ENCODE measurements around the gene WDR33.
A peak's percentile ranks its signal among the peaks of the same experiment; 100 is the strongest.

The WDR33 gene

DNA sequence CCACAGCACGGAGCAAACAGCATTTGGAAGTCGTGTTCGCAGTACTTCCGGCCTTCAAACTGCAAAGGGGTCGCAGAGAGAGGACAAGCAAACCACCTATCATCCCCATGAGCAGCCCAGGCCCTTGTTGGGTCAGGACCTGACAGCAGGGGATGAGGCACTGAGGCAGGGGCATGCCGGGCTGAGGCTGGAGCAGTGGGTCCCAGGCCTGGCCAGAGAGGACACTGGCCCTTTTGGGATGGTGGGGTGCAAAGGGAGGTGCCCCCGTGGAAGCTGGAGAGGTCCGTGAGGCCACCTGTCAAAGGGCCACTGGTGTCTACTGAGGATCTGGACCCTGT is 156.2 kb downstream of the WDR33 start:
- H3K27ac Mint-ChIP-seq: no peak overlapping the region
- H3K4me1 Mint-ChIP-seq (ENCODE audit: low read depth): peaks cover 12% of the 10 kb centered on the region
- H3K4me3 Mint-ChIP-seq: no peak overlapping the region
- no peaks in the 10 kb centered on the region for H3K9me3 Mint-ChIP-seq
- H3K36me3 Mint-ChIP-seq (ENCODE audit: low read depth): peaks cover 7% of the 10 kb centered on the region
- peaks cover 7% of the 10 kb centered on the region for H3K27me3 Mint-ChIP-seq
- intact Hi-C loops (cut with micrococcal nuclease): no loop called here

DNA sequence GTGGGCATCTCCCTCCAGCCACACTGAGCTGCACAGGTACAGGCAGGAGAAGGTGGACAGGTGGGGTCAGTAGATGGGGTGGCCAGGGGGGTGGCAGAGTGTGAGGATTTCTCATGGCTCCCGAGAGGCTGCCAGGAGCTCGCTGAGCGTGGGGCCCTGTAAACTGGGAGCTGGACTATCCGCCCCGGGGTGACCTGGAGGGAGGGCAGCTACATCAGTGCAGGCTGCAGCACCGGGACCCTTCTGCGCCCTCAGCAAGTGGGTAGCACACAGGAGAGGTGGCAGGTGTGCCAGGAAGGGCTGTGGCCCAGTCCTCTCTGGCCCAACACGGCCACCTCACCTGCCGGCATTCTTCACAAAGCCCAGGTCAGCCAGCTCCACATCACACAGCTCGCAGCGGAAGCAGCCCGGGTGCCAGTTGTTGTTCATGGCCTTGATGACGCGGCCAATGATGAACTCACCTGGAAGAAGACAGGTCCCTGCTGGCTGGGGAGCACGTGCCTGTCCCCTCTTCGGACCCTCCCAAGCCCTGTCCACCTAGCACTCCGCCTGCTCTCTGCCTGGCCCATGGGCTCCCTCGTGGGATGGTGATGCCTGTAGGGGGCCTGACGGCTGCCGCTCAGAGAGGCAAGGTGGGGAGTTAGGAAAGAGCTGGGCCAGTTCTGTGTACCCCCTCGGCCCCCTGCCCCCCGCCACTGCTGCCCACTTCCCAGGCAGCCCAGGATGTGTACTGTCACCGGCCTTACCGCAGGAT is 156.7 kb downstream of the WDR33 start:
- peaks cover 14% of the 10 kb centered on the region for H3K4me1 Mint-ChIP-seq (ENCODE audit: low read depth)
- H3K27me3 Mint-ChIP-seq: peaks cover 7% of the 10 kb centered on the region
- H3K27ac Mint-ChIP-seq: peak overlapping the region; percentile 11
- H3K4me3 Mint-ChIP-seq: no peak overlapping the region
- intact Hi-C loops (cut with micrococcal nuclease): no loop called here
- peaks cover 7% of the 10 kb centered on the region for H3K36me3 Mint-ChIP-seq (ENCODE audit: low read depth)
- no peaks in the 10 kb centered on the region for H3K9me3 Mint-ChIP-seq

DNA sequence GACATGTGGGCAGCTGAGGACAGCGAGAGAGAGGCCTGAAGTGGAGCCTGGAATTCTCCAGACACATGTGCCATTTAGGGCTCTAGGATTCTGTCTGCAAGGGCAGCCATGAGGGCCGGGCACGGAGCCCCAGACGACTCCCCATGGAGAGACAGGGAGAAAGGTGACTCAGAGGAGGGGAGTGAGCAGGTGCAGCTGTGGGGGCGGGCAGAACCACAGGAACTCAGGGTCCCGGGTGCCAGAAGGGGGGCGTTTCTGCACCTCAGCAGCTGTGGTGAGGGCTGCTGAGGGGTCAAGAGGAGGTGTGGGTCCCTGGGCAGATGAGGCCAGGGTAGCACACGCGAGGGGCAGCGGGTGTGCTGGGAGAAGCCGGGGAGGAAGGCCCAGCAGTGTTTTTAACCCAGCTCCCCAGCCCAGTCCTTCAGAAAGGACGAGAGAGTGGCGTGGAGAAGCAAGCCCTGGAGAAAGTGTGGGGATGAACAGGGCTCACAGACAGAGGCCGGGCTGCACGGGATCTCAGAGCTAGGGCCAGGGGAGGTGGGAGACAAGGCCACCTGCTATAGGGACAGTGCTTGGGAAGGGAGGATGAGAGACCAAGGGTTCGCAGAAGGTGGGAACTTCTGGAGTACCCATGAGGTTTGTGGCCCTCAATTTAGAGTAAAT is 157.4 kb downstream of the WDR33 start:
- no peak overlapping the region for H3K4me3 Mint-ChIP-seq
- H3K36me3 Mint-ChIP-seq (ENCODE audit: low read depth): peaks cover 7% of the 10 kb centered on the region
- H3K4me1 Mint-ChIP-seq (ENCODE audit: low read depth): peaks cover 18% of the 10 kb centered on the region
- peak overlapping the region; percentile 11 for H3K27ac Mint-ChIP-seq
- no peaks in the 10 kb centered on the region for H3K9me3 Mint-ChIP-seq
- intact Hi-C loops (cut with micrococcal nuclease): no loop called here
- peaks cover 7% of the 10 kb centered on the region for H3K27me3 Mint-ChIP-seq

DNA sequence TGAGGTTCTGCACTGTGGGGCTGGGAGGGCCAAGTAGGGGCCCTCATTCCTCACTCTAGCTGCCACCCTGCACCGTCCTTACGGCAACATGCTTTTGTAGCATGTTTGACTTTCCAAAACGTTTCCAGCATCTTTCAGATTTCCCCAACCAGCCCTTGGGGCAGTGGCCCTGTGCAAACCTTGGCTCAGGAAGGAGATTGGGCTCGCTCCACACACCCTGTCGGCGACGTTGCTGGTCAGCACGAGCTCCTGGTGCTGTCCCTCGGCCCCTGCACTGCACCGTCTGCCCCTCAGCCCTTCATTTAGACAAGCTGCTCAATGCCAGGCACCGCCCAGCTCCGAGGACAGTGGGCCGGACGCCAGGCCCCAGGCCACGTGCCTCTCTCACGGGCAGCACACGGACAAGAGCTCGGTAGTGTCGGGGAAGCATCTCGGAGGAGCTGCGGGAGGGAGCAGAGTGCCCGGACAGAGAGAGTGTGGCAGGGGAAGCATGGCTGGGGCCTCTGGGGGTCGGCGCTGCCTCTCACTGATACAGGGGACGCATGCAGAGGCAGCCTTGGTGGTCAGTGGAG is 158.1 kb downstream of the WDR33 start:
- Mint-ChIP-seq H3K4me1 (ENCODE audit: low read depth) (peaks cover 22% of the 10 kb centered on the region), H3K36me3 (ENCODE audit: low read depth) (peaks cover 7% of the 10 kb centered on the region), H3K9me3 (no peaks in the 10 kb centered on the region), H3K27me3 (peaks cover 7% of the 10 kb centered on the region), H3K4me3 (no peak overlapping the region), H3K27ac (no peak overlapping the region)
- intact Hi-C loops (cut with micrococcal nuclease): no loop called here

DNA sequence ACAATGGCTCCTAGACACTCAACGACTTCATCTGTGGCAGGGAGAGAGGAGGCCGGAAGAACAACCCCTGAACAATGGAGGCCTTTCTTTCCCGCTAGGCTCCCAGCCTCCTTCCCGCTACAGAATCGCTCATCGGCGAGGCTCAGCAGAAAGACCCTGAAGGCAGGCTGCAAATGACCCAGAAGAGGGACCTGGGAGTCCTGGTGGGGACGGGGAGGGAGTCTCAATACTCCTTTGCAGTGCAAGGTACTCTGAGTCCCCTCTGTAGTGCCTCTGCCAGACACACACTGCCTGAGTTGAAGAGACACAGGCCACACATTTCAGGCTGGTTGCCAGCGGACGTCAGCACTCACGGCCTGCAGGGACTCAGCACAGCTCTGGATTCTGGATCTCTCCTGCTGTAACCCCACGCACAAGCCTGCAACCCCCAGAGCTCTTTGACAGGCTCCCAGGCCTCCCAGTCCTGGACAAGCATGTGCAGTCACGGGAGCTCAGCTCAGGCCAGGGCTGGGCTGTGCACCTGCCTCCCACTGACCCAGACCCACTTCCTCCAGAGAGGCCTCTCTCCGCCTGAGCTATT is 158.9 kb downstream of the WDR33 start:
- intact Hi-C loops (cut with micrococcal nuclease): no loop called here
- Mint-ChIP-seq H3K27ac (no peak overlapping the region), H3K27me3 (peaks cover 8% of the 10 kb centered on the region), H3K9me3 (no peaks in the 10 kb centered on the region), H3K4me3 (no peak overlapping the region), H3K4me1 (ENCODE audit: low read depth) (peaks cover 30% of the 10 kb centered on the region), H3K36me3 (ENCODE audit: low read depth) (peaks cover 7% of the 10 kb centered on the region)

DNA sequence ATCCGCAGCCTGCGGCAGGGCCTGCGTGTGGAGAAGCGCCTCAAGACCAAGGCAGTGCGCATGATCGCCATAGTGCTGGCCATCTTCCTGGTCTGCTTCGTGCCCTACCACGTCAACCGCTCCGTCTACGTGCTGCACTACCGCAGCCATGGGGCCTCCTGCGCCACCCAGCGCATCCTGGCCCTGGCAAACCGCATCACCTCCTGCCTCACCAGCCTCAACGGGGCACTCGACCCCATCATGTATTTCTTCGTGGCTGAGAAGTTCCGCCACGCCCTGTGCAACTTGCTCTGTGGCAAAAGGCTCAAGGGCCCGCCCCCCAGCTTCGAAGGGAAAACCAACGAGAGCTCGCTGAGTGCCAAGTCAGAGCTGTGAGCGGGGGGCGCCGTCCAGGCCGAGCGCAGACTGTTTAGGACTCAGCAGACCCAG is 159.6 kb downstream of the WDR33 start:
- peaks cover 37% of the 10 kb centered on the region for H3K4me1 Mint-ChIP-seq (ENCODE audit: low read depth)
- intact Hi-C loops (cut with micrococcal nuclease): no loop called here
- no peak overlapping the region for H3K27ac Mint-ChIP-seq
- peaks cover 7% of the 10 kb centered on the region for H3K36me3 Mint-ChIP-seq (ENCODE audit: low read depth)
- H3K9me3 Mint-ChIP-seq: no peaks in the 10 kb centered on the region
- peaks cover 8% of the 10 kb centered on the region for H3K27me3 Mint-ChIP-seq
- no peak overlapping the region for H3K4me3 Mint-ChIP-seq

Data from dendritic cell treated with granulocyte-macrophage colony-stimulating factor and Interleukin-4, amounts not matched to agents 40 ng/mL and 50 ng/mL, for 4 days (primary cell).